ENCODE measurements around the gene FAM135A.
"Not testable (repeated sequence)": the region's sequence is repeated elsewhere in the genome, so short reads cannot be mapped to it uniquely, and the experiment has no call there.

The FAM135A gene

GRCh38 chr6:70494833-70495232 is 81.5 kb downstream of the FAM135A start:
- Histone ChIP-seq H3K9me3 (replicated peaks; ENCODE audit: insufficient read depth, low read length) (no peaks in the 10 kb centered on the region), H3K36me3 (replicated peaks; ENCODE audit: insufficient read depth, low read length) (no peaks in the 10 kb centered on the region), H3K9ac (ENCODE audit: low read length) (no peak overlapping the region), H3K4me2 (ENCODE audit: low read depth, low read length) (no peak overlapping the region), H3K4me3 (ENCODE audit: low read length) (no peak overlapping the region), H3F3A (ENCODE audit: insufficient read depth, low read length) (no peaks in the 10 kb centered on the region), H2AFZ (ENCODE audit: low read length) (no peak overlapping the region), H3K27ac (ENCODE audit: low read length) (no peak overlapping the region), H4K20me1 (ENCODE audit: insufficient read depth, low read length) (no peaks in the 10 kb centered on the region), H3K4me1 (ENCODE audit: low read length) (no peaks in the 10 kb centered on the region), H3K9me2 (replicated peaks; ENCODE audit: insufficient read depth, low read length) (no peaks in the 10 kb centered on the region), H3K79me2 (ENCODE audit: low read length) (no peaks in the 10 kb centered on the region), H3K27me3 (replicated peaks; ENCODE audit: insufficient read depth, low read length) (no peaks in the 10 kb centered on the region)
- DNase-seq: no peak
- TF ChIP-seq EZH2 (optimal IDR thresholded peaks at IDR 0.05; ENCODE audit: low read depth, low read length) (no peak), CTCF (IDR thresholded peaks at IDR 0.05; ENCODE audit: low read length) (no peak), EZH2phosphoT487 (IDR thresholded peaks at IDR 0.05; ENCODE audit: low read length) (no peak)

GRCh38 chr6:70495790-70496189 is 82.5 kb downstream of the FAM135A start:
- H3K27ac ChIP-seq (ENCODE audit: low read length); H3K9me3 ChIP-seq (replicated peaks; ENCODE audit: insufficient read depth, low read length); H3K27me3 ChIP-seq (replicated peaks; ENCODE audit: insufficient read depth, low read length); H3K4me2 ChIP-seq (ENCODE audit: low read depth, low read length); H4K20me1 ChIP-seq (ENCODE audit: insufficient read depth, low read length); H3K4me1 ChIP-seq (ENCODE audit: low read length); H3K36me3 ChIP-seq (replicated peaks; ENCODE audit: insufficient read depth, low read length); H3K9ac ChIP-seq (ENCODE audit: low read length); DNase-seq; H3K4me3 ChIP-seq (ENCODE audit: low read length); H3K79me2 ChIP-seq (ENCODE audit: low read length); H3K9me2 ChIP-seq (replicated peaks; ENCODE audit: insufficient read depth, low read length); H2AFZ ChIP-seq (ENCODE audit: low read length); H3F3A ChIP-seq (ENCODE audit: insufficient read depth, low read length): not testable (repeated sequence)

GRCh38 chr6:70502484-70502883 is 89.2 kb downstream of the FAM135A start:
- no peak for DNase-seq
- H3K36me3 ChIP-seq (replicated peaks; ENCODE audit: insufficient read depth, low read length): no peaks in the 10 kb centered on the region
- H3K4me2 ChIP-seq (ENCODE audit: low read depth, low read length): no peak overlapping the region
- H3K27me3 ChIP-seq (replicated peaks; ENCODE audit: insufficient read depth, low read length): no peaks in the 10 kb centered on the region
- no peaks in the 10 kb centered on the region for H3K9me3 ChIP-seq (replicated peaks; ENCODE audit: insufficient read depth, low read length)
- TF ChIP-seq EZH2phosphoT487 (IDR thresholded peaks at IDR 0.05; ENCODE audit: low read length) (no peak), CTCF (IDR thresholded peaks at IDR 0.05; ENCODE audit: low read length) (no peak), EZH2 (optimal IDR thresholded peaks at IDR 0.05; ENCODE audit: low read depth, low read length) (no peak)
- no peak overlapping the region for H3K27ac ChIP-seq (ENCODE audit: low read length)
- H3K9ac ChIP-seq (ENCODE audit: low read length): no peak overlapping the region
- no peaks in the 10 kb centered on the region for H3K79me2 ChIP-seq (ENCODE audit: low read length)
- no peaks in the 10 kb centered on the region for H3F3A ChIP-seq (ENCODE audit: insufficient read depth, low read length)
- H2AFZ ChIP-seq (ENCODE audit: low read length): no peak overlapping the region
- no peaks in the 10 kb centered on the region for H3K9me2 ChIP-seq (replicated peaks; ENCODE audit: insufficient read depth, low read length)
- no peaks in the 10 kb centered on the region for H4K20me1 ChIP-seq (ENCODE audit: insufficient read depth, low read length)
- no peaks in the 10 kb centered on the region for H3K4me1 ChIP-seq (ENCODE audit: low read length)
- H3K4me3 ChIP-seq (ENCODE audit: low read length): no peak overlapping the region

- TF ChIP-seq CTCF (IDR thresholded peaks at IDR 0.05; ENCODE audit: low read length) (no peak), EZH2 (optimal IDR thresholded peaks at IDR 0.05; ENCODE audit: low read depth, low read length) (no peak), EZH2phosphoT487 (IDR thresholded peaks at IDR 0.05; ENCODE audit: low read length) (no peak)
These were observed 90.6 kb downstream of the FAM135A start for GRCh38 chr6:70503813-70504465.

More at GRCh38 chr6:70503813-70504465, 90.6 kb downstream of the FAM135A start:
- Histone ChIP-seq H3K27me3 (replicated peaks; ENCODE audit: insufficient read depth, low read length) (no peaks in the 10 kb centered on the region), H3K9me3 (replicated peaks; ENCODE audit: insufficient read depth, low read length) (no peaks in the 10 kb centered on the region), H2AFZ (ENCODE audit: low read length) (no peak overlapping the region), H3K79me2 (ENCODE audit: low read length) (no peaks in the 10 kb centered on the region), H3F3A (ENCODE audit: insufficient read depth, low read length) (no peaks in the 10 kb centered on the region), H3K36me3 (replicated peaks; ENCODE audit: insufficient read depth, low read length) (no peaks in the 10 kb centered on the region), H3K4me2 (ENCODE audit: low read depth, low read length) (no peak overlapping the region), H3K9ac (ENCODE audit: low read length) (no peak overlapping the region), H3K9me2 (replicated peaks; ENCODE audit: insufficient read depth, low read length) (no peaks in the 10 kb centered on the region), H3K27ac (ENCODE audit: low read length) (no peak overlapping the region), H3K4me1 (ENCODE audit: low read length) (no peaks in the 10 kb centered on the region), H3K4me3 (ENCODE audit: low read length) (no peak overlapping the region), H4K20me1 (ENCODE audit: insufficient read depth, low read length) (no peaks in the 10 kb centered on the region)
- no peak for DNase-seq
